ENCODE data around the gene RGS14. TPM values are rescaled to one million over a fixed set of nuclear protein-coding genes. Genes with fewer than 3 reads are reported as not detected.

RGS14 gene
- polyA plus RNA-seq, 1 donor (not counting 4 experiments of a cell fraction or from before 2014, with no cell fraction given): 8.6 TPM

- no peak overlapping the region for H3K27ac ChIP-seq (ENCODE audit: control insufficient read depth, insufficient read depth, low read length)
- peak overlapping the region; percentile 91 for H3K4me2 ChIP-seq (ENCODE audit: control insufficient read depth, extremely low read depth, insufficient read depth, low read depth, low read length)
- peak overlapping the region; percentile 80 for H3K9ac ChIP-seq (ENCODE audit: control insufficient read depth, extremely low read depth, insufficient read depth, low read length)
- dilution Hi-C loops (cut with MboI; ENCODE audit: extremely low pct_ligation_motif_present, low sequenced_read_pairs): no loop called here
- H3K36me3 ChIP-seq (ENCODE audit: control insufficient read depth in 2 of 2, extremely low read depth in 1 of 2, insufficient read depth in 2 of 2, low read length in 2 of 2): peaks cover 5 to 10% of the 10 kb centered on the region in 2 experiments
- H2AFZ ChIP-seq (ENCODE audit: control insufficient read depth, low read length): no peak overlapping the region
- H3K9me1 ChIP-seq (ENCODE audit: control insufficient read depth, extremely low read depth, insufficient read depth, low read length): no peaks in the 10 kb centered on the region
- FAIRE-seq: no peak
- H3K4me3 ChIP-seq (ENCODE audit: control insufficient read depth in 2 of 3, extremely low read depth in 1 of 3, insufficient read depth in 2 of 3, low read depth in 1 of 3, low read length in 3 of 3): no peak overlapping the region
- H3K9me3 ChIP-seq (ENCODE audit: control insufficient read depth, low read depth, low read length): no peaks in the 10 kb centered on the region
- DNase-seq (ENCODE audit: low read depth, low spot score): no peak
- H4K20me1 ChIP-seq (ENCODE audit: control insufficient read depth, extremely low read depth, insufficient read depth, low read length): peaks cover 3% of the 10 kb centered on the region
- peaks cover 22% of the 10 kb centered on the region for H3K4me1 ChIP-seq (ENCODE audit: control insufficient read depth, extremely low read depth, insufficient read depth, low read length)
- TF ChIP-seq CTCF (optimal IDR thresholded peaks at IDR 0.05 in 1 of 3, IDR thresholded peaks at IDR 0.05 in 1 of 3, conservative IDR thresholded peaks at IDR 0.05 in 1 of 3; ENCODE audit: extremely low read depth in 1 of 3, insufficient read depth in 2 of 3, low read length in 3 of 3) (no peak), EZH2 (IDR thresholded peaks at IDR 0.05; ENCODE audit: low read length) (no peak)
- no peaks in the 10 kb centered on the region for H3K79me2 ChIP-seq (ENCODE audit: control insufficient read depth, insufficient read depth, low read length)
- no peaks in the 10 kb centered on the region for H3K27me3 ChIP-seq (ENCODE audit: control insufficient read depth, extremely low read depth, insufficient read depth, low read length)
Measured at GRCh38 chr5:177310757-177311391, 46.9 kb upstream of the RGS14 start.

GRCh38 chr5:177311392-177311722, 46.4 kb upstream of the RGS14 start:
- Histone ChIP-seq H2AFZ (ENCODE audit: control insufficient read depth, low read length) (peak overlapping the region; percentile 6), H3K9me3 (ENCODE audit: control insufficient read depth, low read depth, low read length) (no peaks in the 10 kb centered on the region), H3K4me3 (ENCODE audit: control insufficient read depth in 2 of 3, extremely low read depth in 1 of 3, insufficient read depth in 2 of 3, low read depth in 1 of 3, low read length in 3 of 3) (peak overlapping the region; percentile 48 to 77 (median 75)), H3K27me3 (ENCODE audit: control insufficient read depth, extremely low read depth, insufficient read depth, low read length) (no peaks in the 10 kb centered on the region), H3K9ac (ENCODE audit: control insufficient read depth, extremely low read depth, insufficient read depth, low read length) (peak overlapping the region; percentile 80), H3K9me1 (ENCODE audit: control insufficient read depth, extremely low read depth, insufficient read depth, low read length) (no peaks in the 10 kb centered on the region), H3K4me1 (ENCODE audit: control insufficient read depth, extremely low read depth, insufficient read depth, low read length) (peaks cover 18% of the 10 kb centered on the region), H3K27ac (ENCODE audit: control insufficient read depth, insufficient read depth, low read length) (peak overlapping the region; percentile 8), H4K20me1 (ENCODE audit: control insufficient read depth, extremely low read depth, insufficient read depth, low read length) (no peaks in the 10 kb centered on the region), H3K4me2 (ENCODE audit: control insufficient read depth, extremely low read depth, insufficient read depth, low read depth, low read length) (peak overlapping the region; percentile 91), H3K79me2 (ENCODE audit: control insufficient read depth, insufficient read depth, low read length) (no peaks in the 10 kb centered on the region), H3K36me3 (ENCODE audit: control insufficient read depth in 2 of 2, extremely low read depth in 1 of 2, insufficient read depth in 2 of 2, low read length in 2 of 2) (peaks cover 5 to 6% of the 10 kb centered on the region in 2 experiments)
- no peak for TF ChIP-seq EZH2 (IDR thresholded peaks at IDR 0.05; ENCODE audit: low read length)
- no peak for TF ChIP-seq CTCF (optimal IDR thresholded peaks at IDR 0.05 in 1 of 3, IDR thresholded peaks at IDR 0.05 in 1 of 3, conservative IDR thresholded peaks at IDR 0.05 in 1 of 3; ENCODE audit: extremely low read depth in 1 of 3, insufficient read depth in 2 of 3, low read length in 3 of 3)
- DNase-seq (ENCODE audit: low read depth, low spot score): no peak
- no peak for FAIRE-seq
- dilution Hi-C loops (cut with MboI; ENCODE audit: extremely low pct_ligation_motif_present, low sequenced_read_pairs): no loop called here
